Stimulated activated CD4-positive, alpha-beta T cell treated with anti-CD3 and anti-CD28 coated beads, Interleukin-4, amount 100 ng/mL, for 1 hour (primary cell): ENCODE measurements around the gene GNAO1.
A peak's percentile ranks its signal among the peaks of the same experiment; 100 is the strongest.

Experiments
- DNase-seq: peaks from one replicate; pipeline ENCODE4 v3.0.0-alpha.2; 2020

Gene GNAO1

DNA sequence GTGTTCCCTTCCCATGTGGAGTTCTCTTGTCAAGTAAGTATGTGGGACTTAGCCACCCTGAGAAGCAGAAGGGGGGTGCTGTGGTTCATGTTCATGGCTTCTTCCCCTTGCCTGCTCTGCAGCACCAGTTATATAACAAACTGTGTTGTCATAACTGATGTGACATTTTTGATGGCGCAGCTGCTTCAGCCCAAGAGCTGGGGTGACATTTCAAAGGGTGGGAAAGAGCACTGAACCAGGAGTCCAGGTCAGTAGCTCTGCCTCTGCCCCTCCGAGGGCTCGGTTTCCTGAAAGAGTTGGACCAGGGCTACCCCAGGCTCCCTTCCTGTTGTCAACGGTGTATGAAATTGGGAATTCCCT, 7.4 kb downstream of the GNAO1 start:
- no peak for DNase-seq

GRCh38 chr16:56199164-56199563, 7.9 kb downstream of the GNAO1 start:
- DNase-seq, result no peak

- DNase-seq, result no peak
Measured at GRCh38 chr16:56201030-56201429, 9.7 kb downstream of the GNAO1 start.

- DNase-seq, result no peak
Measured at GRCh38 chr16:56202036-56202435, 10.7 kb downstream of the GNAO1 start.

- DNase-seq, result peak; percentile 52
Measured at GRCh38 chr16:56203052-56203451, 11.8 kb downstream of the GNAO1 start.

DNA sequence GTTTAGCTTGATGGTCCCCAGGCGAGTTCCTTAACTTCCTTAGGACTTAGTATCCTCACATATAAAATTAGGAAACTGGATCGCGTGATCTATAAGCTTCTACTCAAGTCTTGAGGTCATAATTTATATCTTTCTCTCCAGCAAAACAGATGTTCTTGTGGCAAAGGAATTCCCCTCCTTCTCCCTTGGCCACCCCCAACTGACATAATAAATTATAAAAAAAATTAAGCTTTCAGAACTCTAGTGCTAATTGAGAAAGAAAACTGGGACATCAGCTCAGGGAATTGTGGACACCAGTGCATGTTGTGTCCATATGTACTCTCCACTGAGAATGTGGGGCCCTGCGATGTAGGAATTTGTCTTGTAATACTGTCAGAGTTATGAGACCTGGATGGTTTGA, 13.5 kb downstream of the GNAO1 start:
- no peak for DNase-seq

DNA sequence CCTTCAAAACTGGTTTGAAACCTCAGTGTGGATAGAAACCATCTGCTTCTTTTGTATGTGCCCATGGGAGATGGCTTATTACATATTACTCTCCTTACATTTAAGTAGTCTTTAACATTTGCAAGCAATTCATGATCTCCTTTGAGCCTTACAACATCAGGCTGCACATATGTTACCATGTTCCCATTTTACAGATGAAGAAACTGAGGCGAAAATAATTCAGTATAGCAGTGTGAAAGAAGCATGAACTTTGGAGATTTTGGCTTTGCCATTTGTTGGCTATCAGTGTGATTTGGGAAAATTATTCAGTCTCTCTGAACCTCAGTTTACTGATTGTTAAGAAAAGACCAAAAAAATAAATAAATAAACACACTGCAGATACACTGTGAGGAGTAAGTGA, 15.7 kb downstream of the GNAO1 start:
- no peak for DNase-seq

DNA sequence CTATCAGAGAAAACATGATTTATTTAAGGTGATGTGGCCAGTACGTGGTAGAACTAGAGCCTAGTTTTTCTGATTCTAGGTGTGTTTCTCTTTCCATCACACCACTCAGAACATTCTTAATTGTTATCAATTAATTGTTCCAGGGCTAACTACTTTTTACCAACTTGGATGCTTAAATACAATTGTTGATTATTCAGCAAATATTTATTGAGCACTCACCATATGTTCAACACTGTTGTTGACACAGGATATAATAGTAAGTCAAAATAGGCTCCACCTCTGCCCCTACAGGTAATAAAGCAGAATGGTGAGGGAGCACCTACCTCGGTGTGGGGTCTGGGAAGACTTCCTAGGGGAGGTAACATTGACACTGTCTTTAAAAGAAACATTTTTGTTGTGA, 16.1 kb downstream of the GNAO1 start:
- DNase-seq, result no peak

DNA sequence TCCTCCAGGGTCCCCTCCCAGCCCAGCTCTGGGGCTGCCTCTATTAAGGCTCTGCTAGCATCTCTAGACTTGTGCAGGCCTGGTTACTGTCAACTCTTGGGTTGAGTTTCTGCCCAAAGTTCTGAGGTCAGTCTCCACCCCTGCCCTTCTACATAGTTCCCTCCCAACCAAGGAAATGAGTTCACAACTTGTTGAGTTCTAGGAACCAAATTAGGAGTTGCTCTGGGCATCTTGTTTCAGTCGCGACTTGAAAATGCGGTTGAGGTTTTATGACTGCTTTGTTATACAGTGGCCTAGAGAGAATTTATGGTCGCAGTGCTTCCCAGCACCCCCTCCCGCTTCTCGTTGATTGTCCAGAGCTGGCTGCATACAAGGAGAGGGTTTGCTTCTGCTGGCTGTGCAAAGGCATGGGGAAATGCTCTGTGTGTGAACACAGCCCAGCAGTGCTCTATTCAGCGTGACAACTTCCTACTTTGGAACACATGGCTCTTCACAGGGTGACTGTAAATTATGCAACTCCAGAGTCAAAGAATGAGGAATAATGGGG, 20.2 kb downstream of the GNAO1 start:
- no peak for DNase-seq

DNA sequence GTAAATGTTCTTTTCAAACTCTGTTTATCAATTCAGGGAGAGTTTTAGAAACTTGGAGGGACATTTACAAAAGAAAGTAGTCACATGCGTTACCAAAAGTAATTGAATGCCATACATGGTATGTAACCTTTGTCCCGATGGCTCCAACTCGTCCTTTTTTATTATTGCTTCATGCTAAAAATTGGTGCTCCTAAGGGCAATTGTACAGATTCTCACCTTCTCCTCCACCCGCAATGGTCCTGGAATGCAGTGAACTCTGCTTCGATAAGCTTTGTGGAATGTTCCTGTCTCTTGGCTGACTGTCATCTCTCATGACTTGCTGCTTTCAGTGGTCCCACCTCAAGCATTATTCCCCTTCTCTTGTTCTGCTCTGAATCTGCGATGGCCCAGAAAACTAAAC, 20.9 kb downstream of the GNAO1 start:
- no peak for DNase-seq

DNA sequence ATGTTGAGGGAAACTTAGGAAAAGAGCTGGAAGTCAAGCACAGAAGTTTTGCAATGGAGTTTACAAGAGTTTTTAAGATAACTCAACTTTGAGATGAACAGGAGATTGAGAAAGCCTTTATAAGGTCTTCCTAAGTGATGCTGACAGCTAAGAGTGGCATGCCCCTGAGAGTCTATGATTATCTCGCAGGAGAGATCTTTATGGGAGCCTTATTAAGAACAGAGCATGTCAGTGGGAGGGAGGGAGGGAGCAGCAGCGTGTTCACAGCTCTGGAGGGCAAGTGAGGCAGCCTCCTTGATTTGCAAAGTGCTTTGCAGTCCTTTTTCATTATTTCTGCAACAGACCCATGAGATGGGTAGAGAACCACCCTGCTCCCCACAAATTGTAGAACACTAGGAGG, 30.7 kb downstream of the GNAO1 start:
- no peak for DNase-seq

- no peak for DNase-seq
Measured at GRCh38 chr16:56222474-56222997, 31.2 kb downstream of the GNAO1 start.

- no peak for DNase-seq
Measured at GRCh38 chr16:56225017-56225742, 33.9 kb downstream of the GNAO1 start.

- DNase-seq, result no peak
Measured at GRCh38 chr16:56226187-56226586, 34.9 kb downstream of the GNAO1 start.

DNA sequence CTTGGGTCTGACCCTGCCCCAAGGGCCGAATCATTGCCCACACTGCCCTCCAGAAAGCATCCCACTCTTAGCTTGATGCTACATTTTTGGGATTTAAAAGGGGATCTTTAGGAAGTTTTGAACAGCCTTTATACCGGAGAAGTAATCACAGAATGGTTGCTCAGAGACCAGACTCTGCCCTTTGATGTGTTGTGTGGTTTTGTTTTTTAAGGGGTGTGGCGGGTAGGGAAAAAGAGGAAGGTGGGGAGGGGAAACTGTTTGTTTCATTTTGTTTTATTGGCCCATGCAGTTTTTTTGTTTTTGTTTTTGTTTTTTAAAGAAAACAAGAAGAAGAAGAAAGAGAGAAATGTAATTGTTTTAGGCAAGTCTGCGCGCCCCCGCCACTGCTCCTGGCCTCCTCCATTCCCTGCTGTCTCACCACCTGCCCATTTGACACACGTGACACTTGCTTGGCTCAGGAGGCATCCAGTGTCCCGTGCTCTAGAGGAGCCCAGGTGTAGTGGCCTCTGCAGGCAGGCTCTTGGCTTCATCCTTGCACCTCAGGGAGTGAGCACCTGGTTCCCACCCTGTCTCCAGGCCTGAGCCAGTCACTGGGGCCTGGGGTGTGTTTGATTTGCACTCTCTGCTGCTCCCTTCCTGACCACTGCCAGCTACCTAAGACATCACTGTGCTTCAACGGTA, 35.7 kb downstream of the GNAO1 start:
- no peak for DNase-seq

- DNase-seq, result no peak
Measured at GRCh38 chr16:56227936-56228335, 36.6 kb downstream of the GNAO1 start.

DNA sequence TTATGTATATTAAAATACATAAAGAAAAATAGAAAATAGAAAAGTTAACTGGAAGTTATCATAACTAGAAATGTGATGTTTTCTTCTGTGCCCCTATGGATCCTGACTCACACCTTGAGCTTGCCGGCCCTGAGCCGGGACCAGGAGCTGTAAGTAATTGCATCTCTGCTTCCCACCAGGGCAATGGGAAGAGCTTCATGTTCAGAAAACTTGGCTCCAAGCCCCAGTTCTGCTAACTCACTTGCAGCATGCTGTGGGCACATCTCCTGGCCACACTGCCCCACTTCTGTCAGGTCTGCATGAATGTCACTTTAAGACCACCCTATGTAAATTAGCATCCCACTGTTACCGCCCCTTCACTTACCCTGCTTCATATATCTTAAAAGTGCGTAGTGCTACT, 37.2 kb downstream of the GNAO1 start:
- no peak for DNase-seq

- no peak for DNase-seq
Measured at GRCh38 chr16:56233795-56234566, 42.7 kb downstream of the GNAO1 start.

- no peak for DNase-seq
Measured at GRCh38 chr16:56234737-56235136, 43.4 kb downstream of the GNAO1 start.

- no peak for DNase-seq
Measured at GRCh38 chr16:56237451-56237930, 46.2 kb downstream of the GNAO1 start.

GRCh38 chr16:56238188-56238587, 46.9 kb downstream of the GNAO1 start:
- no peak for DNase-seq

DNA sequence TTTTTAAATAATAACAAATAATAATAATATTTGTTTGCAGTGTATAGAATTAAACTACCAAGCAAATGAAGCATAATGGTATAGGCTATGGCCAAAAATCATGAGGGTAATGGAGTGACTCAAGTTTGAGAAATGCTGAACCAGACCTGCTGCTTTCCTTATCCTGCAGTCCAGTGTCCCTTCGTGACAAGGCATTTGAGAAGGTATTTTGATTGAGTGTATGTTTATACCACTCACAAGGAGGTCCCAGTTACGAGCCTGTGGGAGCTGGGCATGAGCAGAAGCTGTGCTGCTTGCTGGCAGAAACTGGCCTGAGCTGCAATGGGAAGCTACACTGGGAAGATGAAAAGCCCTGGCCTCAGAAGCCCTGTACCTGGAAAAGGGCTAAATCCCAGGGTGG, 50.3 kb downstream of the GNAO1 start:
- DNase-seq, result no peak

DNA sequence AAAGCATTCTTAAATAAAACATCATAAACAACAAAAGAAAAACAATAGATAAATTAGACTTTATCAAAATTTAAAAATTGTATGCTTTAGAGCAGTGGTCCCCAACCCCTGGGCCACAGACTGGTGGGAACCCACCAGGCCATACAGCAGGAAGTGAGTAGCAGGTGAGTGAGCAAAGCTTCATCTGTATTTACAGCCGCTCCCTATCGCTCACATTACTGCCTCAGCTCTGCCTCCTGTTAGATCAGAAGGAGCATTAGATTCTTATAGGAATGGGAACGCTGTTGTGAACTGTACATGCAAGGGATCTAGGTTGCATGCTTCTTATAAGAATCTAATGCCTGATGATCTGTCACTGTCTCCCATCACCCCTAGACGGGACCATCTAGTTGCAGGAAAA, 51.5 kb downstream of the GNAO1 start:
- no peak for DNase-seq
